ENCODE data around the gene VCL. TPM values are rescaled to one million over a fixed set of nuclear protein-coding genes. Genes with fewer than 3 reads are reported as not detected.
"Not testable (repeated sequence)": the region's sequence is repeated elsewhere in the genome, so short reads cannot be mapped to it uniquely, and the experiment has no call there.

The VCL gene
- total RNA-seq, 1 experiment from 2014 or later = 382 TPM

DNA sequence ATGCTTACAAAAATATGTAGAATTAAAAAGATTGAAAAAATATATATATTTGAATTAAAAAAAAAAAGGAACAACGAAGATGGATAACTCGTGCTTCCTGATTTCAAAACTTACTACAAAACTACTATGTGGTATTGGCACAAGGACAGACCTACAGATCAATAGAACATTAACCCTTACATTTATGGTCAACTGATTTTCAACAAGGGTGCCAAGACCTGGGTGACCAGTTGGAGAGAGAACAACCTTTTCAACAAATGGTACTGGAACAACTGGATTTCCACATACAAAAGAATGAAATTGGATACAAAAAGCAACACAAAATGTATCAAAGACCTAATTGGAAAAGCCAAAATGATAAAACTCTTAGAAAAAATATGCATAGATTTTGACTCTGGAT lies 142.6 kb downstream of the VCL start:
- no TSS peak for BruUV-seq (replicated peaks)
- Histone ChIP-seq H3K9ac (ENCODE audit: low read length) (no peak overlapping the region), H2AFZ (ENCODE audit: low read length) (no peak overlapping the region), H3K79me2 (ENCODE audit: low read length) (peaks cover 61% of the 10 kb centered on the region), H3K9me3 (ENCODE audit: low read length) (no peaks in the 10 kb centered on the region), H3K4me2 (ENCODE audit: low read length) (no peak overlapping the region), H3K9me2 (replicated peaks; ENCODE audit: low read length) (no peaks in the 10 kb centered on the region), H3K4me1 (ENCODE audit: insufficient read depth, low read length) (0 out of 2 replicates have a peak, but pooled peaks cover under 1% of the 10 kb centered on the region), H3F3A (ENCODE audit: low read length, unreplicated experiment) (peaks cover 4% of the 10 kb centered on the region), H3K27me3 (ENCODE audit: low read length) (no peaks in the 10 kb centered on the region), H4K20me1 (ENCODE audit: low read length) (peaks cover 9% of the 10 kb centered on the region; the same call in 1 of the 2 replicates), H3K36me3 (ENCODE audit: low read depth, low read length) (peaks cover 42% of the 10 kb centered on the region), H3K27ac (ENCODE audit: low read length) (no peak overlapping the region), H3K4me3 (ENCODE audit: low read length) (no peak overlapping the region)
- intact Hi-C loops (cut with micrococcal nuclease) = no loop called here
- ChIA-PET CTCF (interaction anchor here (0.7 kb wide), 1 partner anchor 72 kb away, joined by 3 read pairs; no protein-coding TSS in a partner anchor), POLR2A (ENCODE audit: unreplicated experiment) (no interaction called here)
- ATAC-seq (no peak), DNase-seq (no peak)
- no peak for TF ChIP-seq EZH2 (IDR thresholded peaks at IDR 0.05; ENCODE audit: low read length, unreplicated experiment)
- TF ChIP-seq, protein P1, sequence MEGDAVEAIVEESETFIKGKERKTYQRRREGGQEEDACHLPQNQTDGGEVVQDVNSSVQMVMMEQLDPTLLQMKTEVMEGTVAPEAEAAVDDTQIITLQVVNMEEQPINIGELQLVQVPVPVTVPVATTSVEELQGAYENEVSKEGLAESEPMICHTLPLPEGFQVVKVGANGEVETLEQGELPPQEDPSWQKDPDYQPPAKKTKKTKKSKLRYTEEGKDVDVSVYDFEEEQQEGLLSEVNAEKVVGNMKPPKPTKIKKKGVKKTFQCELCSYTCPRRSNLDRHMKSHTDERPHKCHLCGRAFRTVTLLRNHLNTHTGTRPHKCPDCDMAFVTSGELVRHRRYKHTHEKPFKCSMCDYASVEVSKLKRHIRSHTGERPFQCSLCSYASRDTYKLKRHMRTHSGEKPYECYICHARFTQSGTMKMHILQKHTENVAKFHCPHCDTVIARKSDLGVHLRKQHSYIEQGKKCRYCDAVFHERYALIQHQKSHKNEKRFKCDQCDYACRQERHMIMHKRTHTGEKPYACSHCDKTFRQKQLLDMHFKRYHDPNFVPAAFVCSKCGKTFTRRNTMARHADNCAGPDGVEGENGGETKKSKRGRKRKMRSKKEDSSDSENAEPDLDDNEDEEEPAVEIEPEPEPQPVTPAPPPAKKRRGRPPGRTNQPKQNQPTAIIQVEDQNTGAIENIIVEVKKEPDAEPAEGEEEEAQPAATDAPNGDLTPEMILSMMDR (conservative IDR thresholded peaks at IDR 0.05; ENCODE audit: low read depth, low read length) = no peak
- TF ChIP-seq EZH2phosphoT487 (IDR thresholded peaks at IDR 0.05; ENCODE audit: borderline replicate concordance, low read length) = no peak

GRCh38 chr10:74145133-74145532 lies 147.2 kb downstream of the VCL start:
- ChIA-PET POLR2A (ENCODE audit: unreplicated experiment) (interaction anchor here (0.6 kb wide), 2 partner anchors 70 to 264 kb away, joined by 3 to 5 read pairs; no protein-coding TSS in a partner anchor), CTCF (interaction anchor here (0.7 to 1.2 kb wide), 2 partner anchors 68 to 89 kb away, joined by 3 to 7 read pairs; no protein-coding TSS in a partner anchor)
- no peak overlapping the region for H3K9ac ChIP-seq (ENCODE audit: low read length)
- H3K9me3 ChIP-seq (ENCODE audit: low read length) = no peaks in the 10 kb centered on the region
- no TSS peak for BruUV-seq (replicated peaks)
- H4K20me1 ChIP-seq (ENCODE audit: low read length) = peaks cover 28% of the 10 kb centered on the region
- H3K79me2 ChIP-seq (ENCODE audit: low read length) = peaks cover 97% of the 10 kb centered on the region
- no peaks in the 10 kb centered on the region for H3K9me2 ChIP-seq (replicated peaks; ENCODE audit: low read length)
- peaks cover 4% of the 10 kb centered on the region for H3F3A ChIP-seq (ENCODE audit: low read length, unreplicated experiment)
- no peak overlapping the region for H3K27ac ChIP-seq (ENCODE audit: low read length)
- H2AFZ ChIP-seq (ENCODE audit: low read length) = no peak overlapping the region
- intact Hi-C loops (cut with micrococcal nuclease) = no loop called here
- H3K36me3 ChIP-seq (ENCODE audit: low read depth, low read length) = peaks cover 26% of the 10 kb centered on the region
- peak; percentile 52 for DNase-seq
- no peak for TF ChIP-seq EZH2phosphoT487 (IDR thresholded peaks at IDR 0.05; ENCODE audit: borderline replicate concordance, low read length)
- TF ChIP-seq, protein P1 (conservative IDR thresholded peaks at IDR 0.05; ENCODE audit: low read depth, low read length) = no peak
- TF ChIP-seq EZH2 (IDR thresholded peaks at IDR 0.05; ENCODE audit: low read length, unreplicated experiment) = no peak
- no peak overlapping the region for H3K4me3 ChIP-seq (ENCODE audit: low read length)
- peaks cover 15% of the 10 kb centered on the region for H3K4me1 ChIP-seq (ENCODE audit: insufficient read depth, low read length)
- no peaks in the 10 kb centered on the region for H3K27me3 ChIP-seq (ENCODE audit: low read length)
- ATAC-seq = peak; percentile 22
- no peak overlapping the region for H3K4me2 ChIP-seq (ENCODE audit: low read length)

DNA sequence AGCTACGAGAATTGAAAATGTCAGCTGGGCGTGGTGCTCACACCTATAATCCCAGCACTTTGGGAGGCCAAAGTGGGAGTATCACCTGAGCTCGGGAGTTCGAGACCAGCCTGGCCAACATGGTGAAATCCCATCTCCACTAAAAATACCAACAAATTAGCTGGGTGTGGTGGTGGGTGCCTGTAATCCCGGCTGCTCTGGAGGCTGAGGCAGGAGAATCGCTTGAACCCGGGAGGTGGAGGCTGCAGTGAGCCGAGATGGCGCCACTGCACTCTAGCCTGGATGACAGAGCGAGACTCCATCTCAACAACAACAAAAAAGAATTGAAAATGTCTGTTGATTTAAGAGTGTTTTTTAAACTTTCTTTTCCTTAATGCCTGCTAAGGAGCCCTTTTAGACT lies 149.1 kb downstream of the VCL start:
- H2AFZ ChIP-seq (ENCODE audit: low read length); H3K27ac ChIP-seq (ENCODE audit: low read length); BruUV-seq (replicated peaks); DNase-seq; H3K9ac ChIP-seq (ENCODE audit: low read length); H3K4me3 ChIP-seq (ENCODE audit: low read length); ATAC-seq; H3K27me3 ChIP-seq (ENCODE audit: low read length); H3K4me2 ChIP-seq (ENCODE audit: low read length); H3F3A ChIP-seq (ENCODE audit: low read length, unreplicated experiment); intact Hi-C loops (cut with micrococcal nuclease); H3K9me2 ChIP-seq (replicated peaks; ENCODE audit: low read length); H3K9me3 ChIP-seq (ENCODE audit: low read length): not testable (repeated sequence)
- ChIA-PET CTCF (interaction anchor here (0.6 kb wide), 2 partner anchors 87 to 299 kb away, joined by 4 to 7 read pairs; no protein-coding TSS in a partner anchor), POLR2A (ENCODE audit: unreplicated experiment) (interaction anchor here (0.6 kb wide), 2 partner anchors 20 to 37 kb away, joined by 3 to 9 read pairs; no protein-coding TSS in a partner anchor)
- Histone ChIP-seq H4K20me1 (ENCODE audit: low read length) (peaks cover 24% of the 10 kb centered on the region), H3K4me1 (ENCODE audit: insufficient read depth, low read length) (peaks cover 17% of the 10 kb centered on the region), H3K36me3 (ENCODE audit: low read depth, low read length) (peaks cover 23% of the 10 kb centered on the region), H3K79me2 (ENCODE audit: low read length) (peaks cover 94% of the 10 kb centered on the region)
